GM18498 (cell line): ENCODE results near the gene AFAP1L2.

Experiments
- ATAC-seq: cut with Tn5 transposase; IDR thresholded peaks from one replicate; pipeline ENCODE4 v1.9.1; 2021; ENCODE audit warnings: mild to moderate bottlenecking, moderate library complexity; ENCODE audit not compliant: unreplicated experiment

The AFAP1L2 gene

DNA sequence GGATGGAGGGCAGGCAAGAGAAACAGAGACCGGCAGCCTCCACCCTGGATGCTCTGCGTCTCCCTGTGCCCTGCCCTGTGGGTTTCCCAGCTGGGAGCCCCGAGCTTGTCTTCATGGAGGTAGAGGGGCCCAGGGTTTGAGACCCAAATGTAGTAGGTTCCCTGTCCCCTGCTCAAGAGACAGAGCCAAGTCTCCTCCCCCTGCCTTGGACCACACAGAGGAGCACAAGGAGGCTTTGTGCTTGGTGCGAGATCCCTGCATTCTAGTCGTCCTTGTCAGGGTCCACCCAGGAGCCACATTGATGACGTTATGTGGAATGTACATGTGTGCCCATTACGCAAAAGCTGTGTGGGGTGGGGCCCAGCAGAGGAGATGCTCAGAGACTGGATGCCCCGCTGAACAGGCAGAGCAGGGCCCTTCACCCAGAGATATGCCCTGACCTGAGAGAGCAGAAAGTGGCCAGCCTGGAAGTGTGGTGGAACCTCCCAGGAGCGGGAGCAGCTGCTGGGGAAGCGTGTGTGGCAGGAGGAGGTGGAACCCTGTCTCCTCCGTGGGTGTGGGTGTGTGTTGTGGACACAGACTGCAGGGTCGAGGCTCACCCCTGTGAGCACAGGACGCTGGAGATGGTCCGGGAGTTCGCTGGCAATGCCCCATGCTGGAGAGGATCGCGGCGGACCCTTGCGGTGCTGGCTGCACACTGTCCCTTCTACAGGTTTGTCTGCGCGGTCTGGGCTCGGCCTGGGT lies 126.0 kb downstream of the AFAP1L2 start:
- no peak for ATAC-seq

DNA sequence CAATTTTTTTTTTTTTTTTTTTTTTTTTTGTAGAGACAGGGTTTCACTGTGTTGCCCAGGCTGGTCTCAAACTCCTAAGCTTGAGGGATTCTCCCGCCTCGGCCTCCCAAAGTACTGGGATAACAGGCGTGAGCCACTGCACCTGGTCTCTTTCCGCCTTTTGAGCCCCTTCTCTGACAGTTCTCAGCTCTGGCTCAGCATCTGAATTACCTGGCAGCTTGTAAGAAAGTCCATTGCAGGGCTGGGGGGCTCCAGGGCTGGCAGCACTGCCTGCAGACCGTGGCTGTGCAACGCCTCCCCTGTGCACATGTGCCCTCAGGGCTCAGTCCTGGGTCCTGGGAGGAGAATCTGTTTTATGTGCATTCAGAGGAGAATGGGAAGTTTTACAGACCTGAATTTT lies 127.6 kb downstream of the AFAP1L2 start:
- no peak for ATAC-seq

DNA sequence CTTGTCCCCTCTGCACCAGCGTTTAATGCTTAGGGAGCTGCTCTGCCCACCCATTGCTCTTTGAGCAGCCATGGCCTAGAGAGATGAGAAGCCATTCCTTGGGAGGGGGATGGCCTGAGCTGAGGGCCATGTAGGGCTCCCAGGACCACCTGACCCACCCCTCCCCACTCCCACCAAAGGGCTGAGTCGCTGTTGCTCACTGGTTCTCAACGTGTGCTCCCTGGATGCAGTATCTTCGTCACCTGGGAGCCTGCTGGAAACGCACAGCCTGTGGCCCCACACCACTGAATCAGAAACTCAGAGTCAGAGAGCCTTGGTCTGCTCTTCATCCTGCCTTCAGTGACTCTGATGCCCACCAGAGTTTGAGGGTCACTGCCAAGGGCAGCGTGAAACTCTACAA lies 128.2 kb downstream of the AFAP1L2 start:
- no peak for ATAC-seq

DNA sequence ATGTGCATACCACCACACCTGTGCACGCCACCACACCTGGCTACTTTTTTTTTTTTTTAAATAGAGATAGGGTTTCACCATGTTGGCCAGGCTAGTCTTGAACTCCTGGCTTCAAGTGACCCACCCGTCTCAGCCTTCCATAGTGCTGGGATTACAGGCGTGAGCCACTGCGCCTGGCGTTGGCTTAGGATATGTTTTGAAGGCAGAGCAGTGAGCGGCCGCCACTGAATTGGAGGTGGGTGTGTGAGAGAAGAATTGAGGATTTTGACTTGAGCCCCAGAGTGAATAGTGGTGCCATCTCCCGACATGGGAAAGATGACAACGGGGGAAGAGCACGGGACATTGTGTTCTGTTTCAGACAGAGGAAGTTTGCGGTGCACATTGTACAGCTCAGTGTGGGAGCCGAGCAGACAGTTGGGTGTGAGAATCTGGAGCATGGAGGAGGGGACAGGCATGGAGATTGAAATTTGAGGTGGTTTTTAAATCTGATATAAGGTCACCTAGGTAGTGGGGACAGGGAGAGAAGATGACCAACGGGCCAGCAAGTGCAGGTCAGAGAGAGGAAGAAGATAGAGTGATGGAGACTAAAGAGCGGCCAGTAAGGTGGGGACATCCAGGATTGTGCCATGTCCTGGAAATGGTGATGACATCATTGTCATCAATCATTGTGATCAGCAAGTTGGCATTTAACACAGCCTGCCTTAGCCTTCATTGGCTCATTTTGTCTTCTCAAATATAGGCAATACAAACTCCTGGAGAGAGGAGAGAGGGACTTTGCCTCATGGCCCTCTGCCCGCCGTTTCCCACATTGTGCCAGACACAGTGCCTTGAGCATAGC lies 129.5 kb downstream of the AFAP1L2 start:
- ATAC-seq: no peak

DNA sequence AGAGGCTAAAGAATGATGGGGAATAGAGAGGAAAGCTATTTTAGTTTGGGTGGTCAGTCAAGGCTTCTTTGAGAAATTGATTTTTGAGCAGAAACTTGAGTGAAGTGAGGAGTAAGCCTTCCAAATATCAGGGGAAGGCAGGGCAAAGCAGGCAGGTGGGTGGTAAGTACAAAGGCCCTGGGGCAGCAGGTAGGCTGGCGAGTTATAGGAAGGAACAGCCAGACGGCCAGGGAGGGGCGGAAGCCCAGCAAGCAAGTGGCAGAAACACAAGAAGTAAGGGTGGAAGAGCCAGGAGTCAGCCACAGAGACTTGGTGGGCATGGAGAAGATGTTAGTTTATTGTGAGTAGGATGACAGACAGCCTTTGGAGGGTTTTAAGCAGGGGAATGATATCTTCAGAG lies 130.4 kb downstream of the AFAP1L2 start:
- no peak for ATAC-seq

DNA sequence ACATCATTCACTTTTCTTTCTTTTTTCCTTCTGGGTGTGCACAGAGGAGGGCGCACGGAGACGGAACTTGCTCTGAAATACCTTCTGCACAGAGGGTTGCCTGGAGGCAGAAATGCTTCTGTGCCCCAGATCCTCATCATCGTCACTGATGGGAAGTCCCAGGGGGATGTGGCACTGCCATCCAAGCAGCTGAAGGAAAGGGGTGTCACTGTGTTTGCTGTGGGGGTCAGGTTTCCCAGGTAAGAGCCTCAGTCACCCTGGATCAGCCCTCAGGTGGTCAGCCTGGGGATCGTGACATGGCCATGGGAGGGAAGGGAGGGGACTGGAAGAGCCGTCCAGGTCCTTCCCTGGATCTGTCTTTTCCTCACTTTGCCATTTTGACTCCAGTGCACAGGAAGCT lies 131.6 kb downstream of the AFAP1L2 start:
- no peak for ATAC-seq

DNA sequence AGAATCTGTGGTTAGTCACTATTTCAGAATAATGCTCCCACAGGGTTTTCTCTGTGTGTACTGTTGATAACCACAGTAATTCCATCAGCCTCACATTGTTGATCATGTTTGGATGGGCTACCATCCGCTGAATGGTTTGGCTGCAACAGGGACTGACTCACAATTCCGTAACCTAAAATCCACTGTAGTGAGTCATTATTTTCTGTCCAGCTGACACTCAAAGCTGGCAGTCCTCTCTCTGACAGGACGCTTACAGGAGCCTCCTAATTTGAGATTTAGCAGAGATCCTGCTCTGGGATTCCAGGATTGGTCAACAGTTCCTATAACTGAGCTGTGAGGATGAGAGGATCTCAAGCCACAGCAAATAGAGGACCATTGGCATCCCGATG lies 132.5 kb downstream of the AFAP1L2 start:
- ATAC-seq: no peak

DNA sequence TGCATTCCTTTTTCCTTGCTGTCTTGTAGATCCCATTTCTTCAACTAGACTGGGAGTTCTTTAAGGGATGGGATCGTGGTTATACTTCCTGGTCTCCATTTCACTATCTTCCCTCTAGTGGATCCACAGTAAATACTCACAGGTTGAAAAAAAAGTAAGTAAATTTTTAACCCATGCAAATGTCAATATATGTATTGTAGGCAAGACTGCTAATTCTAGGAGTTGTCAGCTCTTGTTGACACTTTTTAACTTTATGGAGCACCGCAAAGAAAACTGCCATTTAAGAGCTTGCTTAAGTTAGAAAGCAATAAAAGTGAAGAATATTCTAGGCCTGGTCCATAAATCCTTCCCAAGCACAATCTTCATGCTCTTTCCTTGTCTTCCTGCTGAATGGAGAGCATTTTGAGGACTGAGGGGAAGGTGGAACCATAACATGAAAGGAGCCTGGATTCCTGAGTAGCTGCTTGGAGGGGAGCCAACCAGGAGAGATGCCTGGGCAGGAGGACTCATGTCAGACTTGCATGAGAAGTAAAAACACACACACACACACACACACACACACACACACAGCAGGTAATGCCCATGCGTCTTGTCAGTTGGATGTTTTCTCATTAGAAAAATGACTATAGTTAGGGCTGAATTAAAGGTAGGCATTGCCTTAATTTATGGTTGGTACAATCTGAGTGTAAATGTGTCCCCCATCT lies 133.1 kb downstream of the AFAP1L2 start:
- ATAC-seq: no peak

DNA sequence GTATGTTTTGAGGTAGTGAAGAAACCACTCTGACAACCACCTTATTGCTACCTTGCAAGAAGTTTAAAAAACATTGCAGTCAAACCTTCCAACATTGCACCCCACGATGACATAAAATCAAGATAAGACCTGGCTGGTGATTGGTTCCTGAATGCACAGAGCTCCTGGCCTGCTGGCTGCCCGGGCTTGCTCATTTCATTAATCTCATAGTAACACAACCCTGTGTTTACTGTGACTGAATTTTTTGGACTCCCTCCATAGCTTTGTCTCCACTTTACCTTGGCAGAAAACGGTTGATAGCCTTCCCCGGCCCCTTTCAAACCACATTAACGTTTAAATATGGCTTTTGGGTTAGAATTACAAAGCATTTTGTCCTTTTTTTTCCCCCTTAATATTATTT lies 137.8 kb downstream of the AFAP1L2 start:
- ATAC-seq: no peak

DNA sequence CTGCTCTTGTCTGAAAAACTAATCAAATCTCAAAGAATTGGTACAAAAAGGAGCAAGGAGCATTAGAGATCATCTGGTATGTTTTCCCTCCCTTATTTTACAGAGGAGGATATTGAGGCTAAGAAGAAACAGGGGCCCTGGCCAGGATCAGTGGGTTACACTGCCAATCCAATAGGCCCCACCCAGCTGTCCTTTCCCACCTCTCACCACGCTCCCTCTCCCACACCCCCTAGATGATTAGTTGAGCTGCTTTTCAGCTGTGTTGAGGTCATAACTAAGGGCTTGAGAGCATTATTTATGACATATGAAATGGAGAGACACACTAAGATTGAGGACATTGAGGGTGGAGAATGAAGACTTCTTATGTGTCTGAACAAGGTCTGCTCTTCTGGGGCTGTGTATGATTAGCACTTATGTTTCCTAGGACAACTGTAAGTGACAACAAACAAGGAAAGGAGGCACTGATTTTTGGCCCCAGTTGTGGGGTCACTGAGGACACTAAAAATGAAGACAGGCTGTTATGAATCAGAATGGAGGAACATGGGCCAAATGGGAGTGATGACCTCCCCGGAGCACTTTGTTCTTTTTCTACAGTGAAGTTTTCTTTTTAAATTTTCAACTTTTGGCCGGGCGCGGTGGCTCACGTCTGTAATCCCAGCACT lies 138.8 kb downstream of the AFAP1L2 start:
- ATAC-seq: no peak

DNA sequence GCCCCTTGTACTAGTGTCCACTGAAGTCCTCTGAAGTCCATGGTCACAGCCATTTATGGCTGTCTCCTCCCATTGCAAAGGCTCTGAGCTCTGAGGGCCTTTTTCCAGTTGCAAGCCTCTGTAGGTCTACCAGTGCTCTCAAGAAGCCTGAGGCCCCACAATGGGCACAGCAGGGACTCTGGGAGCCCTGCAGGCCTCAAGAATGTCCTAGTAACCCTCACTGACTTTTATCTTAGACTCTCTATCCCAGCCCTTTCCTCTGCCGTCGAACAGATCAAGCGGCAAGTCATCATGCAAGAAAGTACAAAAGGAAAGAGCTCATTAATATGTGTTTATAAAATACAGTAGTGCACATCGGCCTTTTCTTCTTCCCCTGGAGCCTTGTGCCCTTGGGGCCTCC lies 141.8 kb downstream of the AFAP1L2 start:
- no peak for ATAC-seq

DNA sequence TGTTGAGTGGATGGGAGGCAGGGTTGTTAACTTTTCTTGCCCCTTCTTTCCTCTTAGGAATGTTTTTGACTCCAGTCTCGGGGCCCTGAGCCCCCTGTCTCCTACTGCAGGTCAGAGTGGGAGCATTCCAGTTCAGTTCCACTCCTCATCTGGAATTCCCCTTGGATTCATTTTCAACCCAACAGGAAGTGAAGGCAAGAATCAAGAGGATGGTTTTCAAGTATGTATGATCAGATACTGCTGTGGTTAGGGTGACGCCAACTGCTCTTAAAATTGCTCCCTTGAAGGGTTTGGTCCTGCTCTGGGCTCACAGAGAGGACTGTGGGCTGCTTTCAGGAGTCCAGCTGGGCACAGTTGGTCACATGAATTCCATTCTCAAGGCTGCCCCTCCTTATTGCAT lies 143.2 kb downstream of the AFAP1L2 start:
- ATAC-seq: no peak

DNA sequence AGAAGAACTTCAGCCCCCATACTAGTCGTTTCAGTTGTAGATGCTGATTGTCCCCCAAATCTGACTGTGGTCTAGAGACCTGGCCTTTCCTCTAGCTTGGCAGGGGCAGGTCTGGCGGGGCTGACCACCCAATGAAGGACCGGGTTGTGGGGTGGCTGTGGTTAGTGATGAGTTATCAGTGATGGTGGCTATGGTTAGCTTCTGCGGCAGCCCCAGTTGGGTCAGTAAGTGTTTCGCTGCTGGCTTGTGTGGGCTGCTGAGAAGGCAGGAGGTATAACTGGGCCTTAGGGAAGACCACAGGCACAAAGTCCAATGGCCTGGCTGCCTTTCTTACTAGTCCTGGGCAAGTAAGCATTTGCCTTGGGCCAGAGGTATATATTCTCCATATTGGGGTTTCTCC lies 143.9 kb downstream of the AFAP1L2 start:
- ATAC-seq: no peak

DNA sequence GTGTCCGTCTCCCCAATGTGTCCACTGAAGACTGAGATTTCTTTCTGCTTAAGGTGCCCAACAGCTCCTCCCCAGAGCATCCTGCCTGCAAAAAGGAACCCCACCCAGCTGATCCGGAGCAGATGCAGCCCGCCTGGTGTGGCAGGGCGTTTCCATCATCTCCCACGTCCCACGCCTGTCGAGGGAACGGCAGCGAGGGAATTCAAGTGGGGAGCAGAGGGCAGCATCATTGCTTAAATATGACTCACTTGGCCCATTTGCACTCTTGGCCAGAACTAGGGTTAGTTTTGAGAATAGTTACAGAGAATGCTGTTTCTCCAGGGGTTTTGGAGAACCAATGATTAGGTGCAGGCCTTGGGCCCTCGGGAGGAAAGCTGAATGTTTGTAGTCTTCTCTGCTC lies 144.5 kb downstream of the AFAP1L2 start:
- no peak for ATAC-seq

DNA sequence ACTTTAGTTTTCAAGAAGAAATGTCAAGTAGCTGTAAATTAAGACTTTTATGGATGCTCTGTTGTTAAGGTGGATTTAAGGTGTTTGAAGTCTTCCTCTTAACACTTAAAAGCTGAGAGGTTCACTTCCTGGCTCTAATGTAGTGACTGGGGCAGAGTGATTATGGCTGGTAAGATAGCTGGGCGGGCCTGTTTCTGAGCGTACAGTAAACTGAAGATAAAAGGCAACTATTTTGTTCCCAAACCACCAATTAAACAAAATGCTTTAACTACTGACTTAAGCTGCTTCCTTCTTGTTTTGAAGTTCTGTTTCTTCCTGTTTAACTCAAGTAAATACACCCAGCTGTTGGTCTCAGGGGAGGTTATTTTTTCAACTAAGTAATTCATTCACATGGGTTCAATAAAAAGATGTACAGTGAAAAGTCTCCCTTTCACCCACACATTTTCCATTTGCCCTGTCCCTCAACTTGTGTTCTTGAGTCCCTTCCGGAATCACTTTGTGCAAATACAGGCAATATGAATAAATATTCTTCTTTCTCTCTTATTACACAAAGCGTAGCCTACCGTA lies 145.9 kb downstream of the AFAP1L2 start:
- no peak for ATAC-seq

DNA sequence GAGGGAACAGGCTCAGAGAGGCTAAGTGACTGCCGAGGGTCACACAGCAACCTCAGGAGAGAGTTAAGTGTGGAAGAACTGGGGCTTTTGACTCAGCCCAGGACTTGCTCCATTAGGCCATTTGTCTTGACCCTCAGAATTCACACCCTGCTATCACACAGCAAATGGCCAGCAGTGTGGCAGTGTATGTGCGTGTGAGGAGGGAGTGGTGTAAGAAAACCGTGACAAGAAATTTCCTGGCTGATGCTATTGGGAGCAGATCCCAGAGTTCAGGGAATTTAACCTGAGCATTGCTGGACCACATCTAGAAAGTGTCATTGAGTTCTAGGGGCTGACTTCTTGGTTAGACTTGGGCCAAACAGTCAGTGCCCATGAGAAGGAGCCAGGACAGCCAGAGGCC lies 146.8 kb downstream of the AFAP1L2 start:
- no peak for ATAC-seq

DNA sequence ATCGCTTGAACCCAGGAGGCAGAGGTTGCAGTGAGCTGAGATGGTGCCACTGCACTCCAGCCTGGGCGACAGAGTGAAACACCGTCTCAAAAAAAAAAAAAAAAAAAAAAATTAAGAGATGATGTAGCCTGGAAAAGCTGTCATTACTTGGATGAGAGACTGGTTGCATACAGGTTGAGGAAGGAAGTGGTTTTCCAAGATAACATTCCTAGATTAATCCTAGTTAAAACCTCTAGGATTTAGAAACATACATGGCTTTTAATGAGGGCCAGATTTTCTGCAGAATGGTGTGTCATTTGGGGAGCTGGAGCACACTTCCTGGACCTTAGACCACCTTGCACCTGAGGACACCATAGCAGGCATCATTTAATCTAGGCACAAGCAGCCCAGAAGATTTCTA lies 147.5 kb downstream of the AFAP1L2 start:
- ATAC-seq: no peak

DNA sequence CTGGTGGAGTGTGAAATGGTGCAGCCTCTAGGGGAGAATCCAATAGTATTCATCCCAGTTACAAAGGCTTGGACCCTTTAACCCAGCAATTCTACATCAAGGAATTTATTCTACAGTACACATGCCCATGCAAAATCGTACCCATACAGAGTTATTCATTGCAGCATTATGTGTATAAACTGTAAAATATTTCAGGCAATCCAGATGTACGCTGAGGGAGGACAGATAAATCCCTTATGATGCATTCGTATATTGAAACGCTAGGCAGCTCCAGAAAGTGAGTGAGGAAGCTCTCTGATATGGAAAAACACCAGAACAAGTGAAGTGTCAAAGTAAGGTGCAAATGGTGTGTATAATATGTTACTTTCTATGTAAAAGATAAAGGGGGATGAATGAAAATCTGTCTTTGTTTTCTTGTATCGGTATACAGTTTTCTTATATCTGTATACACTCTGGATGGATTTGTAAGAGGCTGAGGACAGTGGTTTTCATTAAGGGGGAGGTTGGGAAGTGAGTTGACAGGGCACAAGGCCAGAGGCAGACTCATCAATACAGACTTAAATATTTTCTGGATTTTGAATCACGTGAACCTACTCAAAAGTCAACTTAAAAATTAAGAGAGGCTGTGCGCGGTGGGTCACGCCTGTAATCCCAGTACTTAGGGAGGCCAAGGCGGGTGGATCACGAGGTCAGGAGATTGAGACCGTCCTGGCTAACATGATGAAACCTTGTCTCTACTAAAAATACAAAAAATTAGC lies 148.1 kb downstream of the AFAP1L2 start:
- ATAC-seq: no peak

DNA sequence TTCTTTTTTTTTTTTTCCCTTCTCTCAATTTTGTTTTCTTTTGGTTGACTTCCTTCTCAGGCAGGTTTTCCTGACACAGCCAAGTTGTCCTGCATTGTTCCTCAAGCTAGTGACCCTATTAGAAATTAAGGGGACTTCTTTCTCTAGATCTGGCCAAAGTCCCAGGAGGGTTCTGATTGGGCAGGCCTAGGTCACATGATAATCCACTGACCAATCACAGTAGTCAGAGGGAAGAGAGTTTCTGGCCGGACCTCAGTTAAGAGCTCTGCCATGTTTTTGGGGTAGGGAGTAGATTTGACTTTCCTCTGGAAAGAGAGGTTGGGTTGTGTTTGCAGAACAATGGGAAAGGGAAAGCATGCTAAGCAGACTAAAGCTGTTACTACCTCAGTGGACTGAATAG lies 149.1 kb downstream of the AFAP1L2 start:
- ATAC-seq: no peak

DNA sequence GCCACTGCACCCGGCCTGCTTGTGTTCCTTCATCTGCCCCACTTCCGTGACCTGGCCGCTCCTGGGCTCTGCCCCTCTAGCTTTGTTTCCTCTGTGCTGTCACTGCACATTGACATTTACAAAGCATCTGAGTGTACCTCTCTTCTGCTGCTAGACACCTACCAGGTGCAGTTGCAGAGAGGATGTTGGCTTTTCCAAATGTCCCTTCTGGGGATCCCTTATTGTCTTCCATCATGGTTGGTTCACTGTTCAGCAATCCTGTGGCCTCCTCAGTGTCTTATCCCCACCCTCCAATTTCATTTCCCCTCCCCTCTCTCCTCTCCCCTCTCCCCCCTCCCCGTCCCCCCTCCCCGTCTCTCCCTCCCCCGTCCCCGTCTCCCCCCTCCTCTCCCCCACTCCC lies 151.4 kb downstream of the AFAP1L2 start:
- ATAC-seq: no peak
